MG63 (cell line): Measurements from ENCODE around the gene RABEP2. TPM values are rescaled to one million over a fixed set of nuclear protein-coding genes. Genes with fewer than 3 reads are reported as not detected.
"Not testable (repeated sequence)": the region's sequence is repeated elsewhere in the genome, so short reads cannot be mapped to it uniquely, and the experiment has no call there.

Experiments
- DNase-seq: peaks from one replicate; pipeline ENCODE4 v3.0.0-alpha.2; 2020
- H3K27me3 ChIP-seq: fragments of 250-450 bp; sonication (Bioruptor Pico); 2 replicates; pipeline ENCODE4 v1.5.1; 2020; ENCODE audit warnings: mild to moderate bottlenecking, moderate library complexity
- H3K36me3 ChIP-seq: fragments of 250-450 bp; sonication (Bioruptor Pico); 2 replicates; pipeline ENCODE4 v1.5.1; 2020; ENCODE audit warnings: mild to moderate bottlenecking, moderate library complexity
- H3K4me3 ChIP-seq: fragments of 250-450 bp; sonication (Bioruptor Pico); 2 replicates; pipeline ENCODE4 v1.5.1; 2020; ENCODE audit warnings: mild to moderate bottlenecking, moderate library complexity
- H3K9me3 ChIP-seq: fragments of 250-450 bp; sonication (Bioruptor Pico); 2 replicates; pipeline ENCODE4 v1.5.1; 2020; ENCODE audit warnings: mild to moderate bottlenecking, moderate library complexity
- total RNA-seq: library from RNA; depleted of rRNA; stranded (reverse); fragments of >200 nt; shearing (Covaris generic); gene quantifications from 2 replicates; pipeline ENCODE4 v1.2.3, GENCODE V29; 2014; ENCODE audit warnings: low replicate concordance; rRNA removed

The RABEP2 gene, protein sequence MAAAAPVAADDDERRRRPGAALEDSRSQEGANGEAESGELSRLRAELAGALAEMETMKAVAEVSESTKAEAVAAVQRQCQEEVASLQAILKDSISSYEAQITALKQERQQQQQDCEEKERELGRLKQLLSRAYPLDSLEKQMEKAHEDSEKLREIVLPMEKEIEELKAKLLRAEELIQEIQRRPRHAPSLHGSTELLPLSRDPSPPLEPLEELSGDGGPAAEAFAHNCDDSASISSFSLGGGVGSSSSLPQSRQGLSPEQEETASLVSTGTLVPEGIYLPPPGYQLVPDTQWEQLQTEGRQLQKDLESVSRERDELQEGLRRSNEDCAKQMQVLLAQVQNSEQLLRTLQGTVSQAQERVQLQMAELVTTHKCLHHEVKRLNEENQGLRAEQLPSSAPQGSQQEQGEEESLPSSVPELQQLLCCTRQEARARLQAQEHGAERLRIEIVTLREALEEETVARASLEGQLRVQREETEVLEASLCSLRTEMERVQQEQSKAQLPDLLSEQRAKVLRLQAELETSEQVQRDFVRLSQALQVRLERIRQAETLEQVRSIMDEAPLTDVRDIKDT
- total RNA-seq, result 75.5 and 86.2 TPM in 2 replicates

DNA sequence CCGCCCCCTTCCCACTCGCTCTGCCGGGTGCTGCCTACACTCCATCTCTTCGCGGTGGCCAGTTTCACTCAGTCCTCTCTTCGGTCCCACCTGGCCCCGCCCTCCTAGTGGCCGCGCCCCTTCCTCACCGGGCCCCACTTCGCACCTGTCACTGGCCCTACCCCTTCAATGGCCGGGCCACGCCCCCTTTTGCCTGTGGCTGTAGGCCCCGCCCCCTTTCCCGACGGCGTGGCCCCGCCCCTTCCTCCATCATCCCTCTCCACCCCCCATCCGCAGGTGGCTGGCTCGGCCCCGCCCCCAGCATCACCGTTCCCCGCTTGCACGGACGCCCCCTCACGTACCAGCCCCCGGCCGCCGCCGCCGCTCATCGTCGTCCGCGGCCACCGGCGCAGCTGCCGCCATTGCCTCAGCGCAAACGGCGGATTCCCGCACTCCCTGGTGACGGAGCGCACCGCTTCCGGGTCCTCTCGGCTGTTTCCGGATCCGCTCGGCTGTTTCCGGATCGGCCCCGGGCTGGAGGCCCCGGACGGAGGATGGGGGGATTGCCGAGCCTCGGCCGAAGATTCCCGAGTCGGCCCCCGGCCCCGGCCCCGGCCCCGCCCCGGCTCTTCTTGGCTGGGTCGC is at the start of gene RABEP2:
Gene RABEP2 (minus strand): TSS at position 477 of the 624 bp plus-strand sequence. CDS start 75 bp downstream, at position 402.
- peak; percentile 94 for DNase-seq
- peaks cover 12% of the 10 kb centered on the region for H3K36me3 ChIP-seq
- H3K9me3 ChIP-seq, result no peaks in the 10 kb centered on the region
- peak within 1 kb of the TSS; percentile 100 for H3K4me3 ChIP-seq
- H3K27me3 ChIP-seq, result no peaks in the 10 kb centered on the region

DNA sequence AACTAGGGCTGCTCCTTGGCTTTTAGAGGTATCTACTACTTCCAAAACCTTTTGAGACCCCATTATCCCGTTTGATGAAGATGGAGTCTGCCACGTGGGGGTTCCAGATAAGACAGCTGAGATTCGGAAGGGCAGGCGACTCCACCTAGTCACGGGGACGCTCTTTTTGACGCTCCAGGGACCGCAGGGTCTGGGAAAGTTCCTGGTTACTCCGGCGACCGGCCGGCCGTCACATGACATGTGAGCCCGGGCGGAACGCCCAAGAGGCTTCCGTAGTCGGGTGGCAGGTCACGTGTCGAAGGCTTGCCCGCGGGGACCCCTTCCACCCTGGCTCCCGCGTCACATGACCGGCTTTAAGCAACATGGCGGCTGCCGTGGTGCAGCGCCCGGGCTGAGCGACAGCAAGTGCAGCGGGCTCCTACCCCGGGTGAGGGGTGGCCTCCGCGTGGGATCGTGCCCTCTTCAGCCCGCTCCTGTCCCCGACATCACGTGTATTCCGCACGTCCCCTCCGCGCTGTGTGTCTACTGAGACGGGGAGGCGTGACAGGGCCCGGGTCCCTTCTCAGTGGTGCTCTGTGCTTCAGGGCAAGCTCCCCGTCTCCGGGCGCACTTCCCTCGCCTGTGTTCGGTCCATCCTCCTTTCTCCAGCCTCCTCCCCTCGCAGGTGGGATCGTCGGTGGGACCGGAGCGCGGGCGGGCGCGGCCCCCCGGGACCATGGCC is 49.6 kb upstream of the RABEP2 start, which contains the start of gene SPNS1:
Gene SPNS1 (plus strand): TSS at position 342 of the 721 bp plus-strand sequence. CDS start 374 bp downstream, at position 716.
- H3K9me3 ChIP-seq, result no peaks in the 10 kb centered on the region
- peak within 1 kb of the TSS; percentile 84 for H3K4me3 ChIP-seq
- peak; percentile 98 for DNase-seq
- peaks cover 10% of the 10 kb centered on the region; the same call in 1 of the 2 replicates for H3K36me3 ChIP-seq
- no peaks in the 10 kb centered on the region for H3K27me3 ChIP-seq

DNA sequence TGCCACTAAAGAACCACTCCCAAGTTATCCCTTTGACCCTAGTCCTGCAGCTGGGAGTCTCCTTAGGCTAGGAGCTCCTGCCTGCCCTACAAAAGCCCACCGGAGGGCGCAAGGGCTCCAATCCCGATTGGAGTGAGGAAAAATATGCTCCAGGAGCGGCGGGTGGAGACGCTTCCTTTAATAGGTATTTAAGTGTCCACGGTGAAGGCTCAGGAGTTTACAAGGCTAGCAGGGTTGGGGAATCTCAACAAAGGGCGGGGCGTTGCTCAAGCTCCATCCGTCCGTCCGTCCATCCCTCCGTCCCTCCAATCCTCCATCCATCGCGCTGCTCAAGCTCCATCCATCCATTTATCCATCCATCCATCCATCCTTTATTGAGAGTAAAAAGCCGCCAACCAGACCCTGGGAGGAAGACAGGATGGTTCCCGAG is 49.0 kb upstream of the RABEP2 start:
- Histone ChIP-seq H3K9me3 (no peaks in the 10 kb centered on the region), H3K27me3 (no peaks in the 10 kb centered on the region), H3K36me3 (peaks cover 7% of the 10 kb centered on the region; the same call in 1 of the 2 replicates), H3K4me3 (peak overlapping the region; percentile 84)
- DNase-seq, result peak; percentile 72

DNA sequence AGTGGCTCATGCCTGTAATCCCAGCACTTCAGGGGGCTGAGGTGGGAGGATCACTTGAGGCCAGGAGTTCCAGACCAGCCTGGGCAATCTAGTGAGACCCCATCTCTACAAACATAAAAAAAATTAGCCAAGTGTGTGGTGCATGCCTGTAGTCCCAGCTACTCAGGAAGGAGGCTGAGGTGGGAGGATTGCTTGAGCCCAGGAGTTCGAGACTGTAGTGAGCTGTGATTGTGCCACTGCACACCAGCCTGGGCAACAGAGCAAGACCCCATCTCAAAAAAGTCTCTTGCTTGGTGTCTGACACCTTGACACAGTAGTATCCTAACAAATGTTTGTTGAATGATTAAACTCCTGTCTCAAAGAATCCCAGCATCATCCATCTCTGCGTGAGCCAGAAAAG is 44.7 kb upstream of the RABEP2 start:
- not testable (repeated sequence) for DNase-seq, H3K4me3 ChIP-seq, H3K36me3 ChIP-seq, H3K9me3 ChIP-seq, H3K27me3 ChIP-seq

DNA sequence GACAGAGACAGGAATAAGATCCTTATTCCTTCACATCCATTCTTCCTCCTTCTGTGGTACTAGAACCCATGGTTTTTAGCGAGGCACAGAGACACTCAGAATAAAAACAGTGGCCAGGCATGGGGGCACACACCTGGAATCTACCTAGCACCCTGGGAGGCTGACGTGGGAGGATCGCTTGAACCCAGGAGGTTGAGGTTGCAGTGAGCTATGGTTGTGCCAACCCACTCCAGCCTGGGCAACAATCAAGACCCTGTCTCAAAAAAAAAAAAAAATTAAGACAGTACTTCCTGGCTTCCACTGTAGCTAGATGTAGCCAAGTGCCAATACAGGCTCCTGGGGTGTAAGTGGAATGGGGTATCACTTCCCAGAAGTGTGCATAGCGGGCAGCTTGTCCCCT is 42.1 kb upstream of the RABEP2 start:
- H3K27me3 ChIP-seq, result no peaks in the 10 kb centered on the region
- no peaks in the 10 kb centered on the region for H3K9me3 ChIP-seq
- DNase-seq, result no peak
- no peak overlapping the region for H3K4me3 ChIP-seq
- H3K36me3 ChIP-seq, result peaks cover 17% of the 10 kb centered on the region

DNA sequence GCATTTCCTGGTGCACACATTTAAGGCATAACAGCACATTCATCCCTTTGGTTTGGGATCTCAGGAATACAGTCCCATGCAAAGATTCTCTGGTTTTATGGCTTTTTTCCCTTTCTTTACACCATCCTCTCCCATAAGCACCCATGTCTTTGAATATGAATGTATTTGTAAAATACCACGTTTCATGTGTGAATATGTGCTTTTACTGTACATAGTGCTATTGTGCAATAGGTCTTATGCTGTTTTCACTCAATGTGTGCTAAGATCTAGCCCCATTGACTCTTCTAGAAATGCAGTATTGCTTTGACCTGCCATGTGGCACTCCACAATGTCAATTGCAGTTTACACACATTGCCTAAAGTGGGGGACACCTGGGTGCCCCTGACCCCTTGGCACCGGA is 39.5 kb upstream of the RABEP2 start:
- Histone ChIP-seq H3K4me3 (no peak overlapping the region), H3K27me3 (no peaks in the 10 kb centered on the region), H3K9me3 (no peaks in the 10 kb centered on the region), H3K36me3 (peaks cover 29% of the 10 kb centered on the region)
- DNase-seq, result no peak

DNA sequence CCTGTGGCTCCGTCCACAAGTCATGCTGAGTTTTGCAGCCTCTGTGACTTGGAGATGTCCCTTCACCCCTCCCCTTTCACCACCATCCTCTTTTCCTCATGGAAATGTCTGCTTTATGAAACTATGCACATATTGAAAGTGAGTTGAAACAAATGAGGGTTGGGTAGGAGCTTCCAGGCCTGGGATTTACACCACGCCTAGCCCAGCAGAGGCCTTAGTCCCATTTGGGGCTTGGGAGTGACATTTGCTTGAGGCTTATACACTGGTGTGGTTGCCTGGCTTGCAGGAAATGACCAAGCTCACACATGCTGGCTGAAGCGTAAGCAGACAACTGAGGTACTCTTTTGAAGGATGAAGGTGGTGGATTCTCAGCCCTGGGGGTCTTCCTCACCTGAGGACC is 39.0 kb upstream of the RABEP2 start:
- DNase-seq, result no peak
- H3K36me3 ChIP-seq, result peaks cover 32% of the 10 kb centered on the region
- no peak overlapping the region for H3K4me3 ChIP-seq
- no peaks in the 10 kb centered on the region for H3K27me3 ChIP-seq
- H3K9me3 ChIP-seq, result no peaks in the 10 kb centered on the region

DNA sequence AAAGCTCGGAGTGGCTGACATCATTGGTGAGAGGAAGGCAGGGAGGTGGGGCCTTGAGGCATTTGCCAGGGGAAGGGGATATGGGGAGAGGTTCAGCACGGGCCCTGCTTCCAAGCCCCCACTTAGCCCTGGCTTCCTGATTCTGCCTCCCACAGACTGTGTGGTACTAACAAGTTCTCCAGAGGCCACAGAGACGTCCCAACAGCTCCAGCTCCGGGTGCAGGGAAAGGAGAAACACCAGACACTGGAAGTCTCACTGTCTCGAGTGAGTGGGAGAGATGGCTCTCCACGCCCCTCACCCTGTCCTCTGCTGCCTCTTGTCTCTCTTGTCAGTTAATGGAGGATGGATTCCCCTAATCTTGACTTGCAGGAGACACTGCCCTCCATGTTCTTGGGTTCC is 33.8 kb upstream of the RABEP2 start:
- Histone ChIP-seq H3K27me3 (no peaks in the 10 kb centered on the region), H3K4me3 (no peak overlapping the region), H3K36me3 (peaks cover 63% of the 10 kb centered on the region), H3K9me3 (no peaks in the 10 kb centered on the region)
- DNase-seq, result no peak

DNA sequence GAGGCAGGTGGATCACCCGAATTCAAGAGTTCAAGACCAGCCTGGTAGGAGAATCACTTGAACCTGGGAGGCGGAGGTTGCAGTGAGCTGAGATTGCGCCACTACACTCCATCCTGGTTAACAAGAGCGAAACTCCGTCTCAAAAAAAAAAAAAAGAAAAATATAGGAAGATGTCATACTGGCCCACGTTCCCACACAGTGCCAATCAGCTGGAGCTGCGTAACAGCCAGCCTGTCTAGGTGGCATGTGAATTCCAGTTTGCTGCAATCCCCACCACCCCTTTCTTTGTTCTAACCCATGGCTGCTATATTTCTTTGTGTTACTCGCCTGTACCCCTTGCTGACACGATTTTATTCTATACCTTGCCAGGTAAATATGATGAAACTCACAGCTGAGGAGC is 33.2 kb upstream of the RABEP2 start:
- no peak overlapping the region for H3K4me3 ChIP-seq
- DNase-seq, result no peak
- H3K36me3 ChIP-seq, result peaks cover 61% of the 10 kb centered on the region
- no peaks in the 10 kb centered on the region for H3K27me3 ChIP-seq
- H3K9me3 ChIP-seq, result no peaks in the 10 kb centered on the region

DNA sequence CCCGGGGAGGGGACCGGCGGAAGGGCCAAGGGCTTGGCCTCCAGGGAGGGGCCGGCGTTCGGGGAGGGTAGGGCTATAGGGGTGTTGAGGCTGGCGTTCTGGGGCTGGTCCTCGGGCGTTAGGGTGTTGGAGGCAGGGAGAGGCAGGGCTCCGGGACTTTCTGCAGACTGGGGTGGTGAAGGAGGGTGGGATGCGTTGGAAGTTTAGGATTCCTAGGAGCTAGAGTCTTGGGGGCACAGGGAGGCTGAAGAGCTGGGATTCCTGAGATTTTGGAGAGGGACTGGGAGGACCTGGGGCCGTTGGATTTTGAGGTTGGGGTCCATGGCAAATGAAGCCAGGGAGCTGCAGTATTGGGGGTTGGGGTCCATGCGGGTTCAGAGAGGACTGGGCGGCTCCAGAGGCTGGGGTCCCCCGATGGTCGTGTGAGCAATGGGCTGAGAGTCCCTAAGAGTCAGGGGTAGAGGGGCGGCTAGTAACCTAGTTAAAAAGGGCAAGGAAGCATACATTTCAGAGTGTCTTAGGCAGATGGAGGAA is 26.4 kb upstream of the RABEP2 start:
- no peaks in the 10 kb centered on the region for H3K9me3 ChIP-seq
- H3K27me3 ChIP-seq, result no peaks in the 10 kb centered on the region
- peak; percentile 46 for DNase-seq
- peaks cover 33% of the 10 kb centered on the region for H3K36me3 ChIP-seq
- peak overlapping the region; percentile 98 for H3K4me3 ChIP-seq

DNA sequence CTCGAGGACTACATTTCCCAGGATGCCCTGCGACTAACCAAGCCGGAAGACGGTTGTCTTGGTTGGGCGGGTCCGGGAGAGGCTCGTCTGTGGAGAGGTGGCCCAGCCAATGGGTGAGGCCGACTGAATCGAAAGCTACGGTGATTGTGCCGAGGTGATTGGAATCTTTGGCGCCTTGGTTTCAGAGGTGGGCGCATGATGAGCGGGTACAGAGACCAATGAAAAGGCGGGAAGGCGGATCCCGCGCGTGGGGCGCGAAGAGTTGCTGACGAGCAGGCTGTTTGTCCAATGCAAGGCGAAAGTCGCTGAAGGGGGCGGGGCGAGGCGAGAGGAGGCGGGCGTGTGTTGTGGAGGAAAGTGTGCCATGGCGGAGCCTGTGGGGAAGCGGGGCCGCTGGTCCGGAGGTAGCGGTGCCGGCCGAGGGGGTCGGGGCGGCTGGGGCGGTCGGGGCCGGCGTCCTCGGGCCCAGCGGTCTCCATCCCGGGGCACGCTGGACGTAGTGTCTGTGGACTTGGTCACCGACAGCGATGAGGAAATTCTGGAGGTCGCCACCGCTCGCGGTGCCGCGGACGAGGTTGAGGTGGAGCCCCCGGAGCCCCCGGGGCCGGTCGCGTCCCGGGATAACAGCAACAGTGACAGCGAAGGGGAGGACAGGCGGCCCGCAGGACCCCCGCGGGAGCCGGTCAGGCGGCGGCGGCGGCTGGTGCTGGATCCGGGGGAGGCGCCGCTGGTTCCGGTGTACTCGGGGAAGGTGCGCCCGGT is 25.8 kb upstream of the RABEP2 start, which contains the start of gene NFATC2IP:
Gene NFATC2IP (plus strand): TSS at position 290 of the 762 bp plus-strand sequence. CDS start 75 bp downstream, at position 365.
- Histone ChIP-seq H3K27me3 (no peaks in the 10 kb centered on the region), H3K9me3 (no peaks in the 10 kb centered on the region), H3K36me3 (peaks cover 28% of the 10 kb centered on the region), H3K4me3 (peak within 1 kb of the TSS; percentile 98)
- DNase-seq, result peak; percentile 100

DNA sequence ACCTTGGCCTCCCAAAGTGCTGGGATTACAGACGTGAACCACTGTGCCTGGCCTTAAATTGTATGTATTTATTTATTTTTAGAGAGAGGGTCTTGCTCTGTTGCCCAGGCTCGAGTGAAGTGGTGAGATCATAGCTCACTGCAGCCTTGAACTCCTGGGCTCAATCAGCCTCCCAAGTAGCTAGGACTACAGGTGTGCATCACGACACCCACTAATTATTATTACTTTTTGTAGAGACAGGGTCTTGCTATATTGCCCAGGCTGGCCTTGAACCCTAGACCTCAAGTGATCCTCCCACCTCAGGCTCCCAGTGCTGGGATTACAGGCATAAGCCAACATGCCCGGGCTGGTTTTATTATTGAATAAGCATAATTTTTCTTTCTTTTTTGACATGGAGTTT is 21.6 kb upstream of the RABEP2 start:
- H3K27me3 ChIP-seq, result no peaks in the 10 kb centered on the region
- no peaks in the 10 kb centered on the region for H3K9me3 ChIP-seq
- no peaks in the 10 kb centered on the region for H3K36me3 ChIP-seq
- no peak overlapping the region for H3K4me3 ChIP-seq
- no peak for DNase-seq

DNA sequence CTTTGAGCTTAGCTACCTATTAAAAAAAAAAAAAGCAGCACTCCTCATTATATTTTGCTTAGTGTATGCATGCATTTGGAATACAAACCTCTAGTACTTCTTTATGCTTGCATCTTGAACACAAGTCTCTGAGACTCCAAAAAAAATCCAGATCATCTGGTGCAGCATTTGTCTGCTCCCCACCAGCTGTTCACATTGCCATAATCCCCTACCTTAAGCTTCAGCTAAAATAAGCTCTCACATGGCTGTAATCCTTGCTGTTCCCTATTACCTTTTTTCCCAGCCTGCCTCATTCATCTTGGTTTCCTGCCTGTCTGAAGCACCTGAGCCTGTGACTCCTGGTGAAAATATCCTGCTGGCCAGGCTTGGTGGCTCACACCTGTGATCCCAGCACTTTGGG is 18.2 kb upstream of the RABEP2 start:
- Histone ChIP-seq H3K36me3 (no peaks in the 10 kb centered on the region), H3K27me3 (no peaks in the 10 kb centered on the region), H3K4me3 (no peak overlapping the region), H3K9me3 (no peaks in the 10 kb centered on the region)
- DNase-seq, result no peak

DNA sequence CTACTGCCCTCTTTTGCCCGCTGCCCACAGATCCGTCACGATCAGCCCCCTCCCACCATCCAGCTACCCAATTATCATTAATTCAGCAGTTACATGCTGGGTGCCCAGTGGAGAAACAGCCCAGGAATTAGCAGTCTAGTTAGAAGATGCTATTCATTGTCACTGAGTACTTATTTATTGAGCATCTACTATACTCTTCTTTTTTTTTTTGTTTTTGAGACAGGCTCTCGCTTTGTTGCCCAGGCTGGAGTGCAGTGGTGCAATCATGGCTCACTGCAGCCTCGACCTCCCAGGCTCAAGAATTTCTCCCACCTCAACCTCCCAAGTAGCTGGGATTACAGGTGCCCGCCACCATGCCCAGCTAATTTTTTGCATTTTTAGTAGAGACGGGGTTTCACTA is 14.8 kb upstream of the RABEP2 start:
- H3K36me3 ChIP-seq, DNase-seq, H3K4me3 ChIP-seq, H3K27me3 ChIP-seq, H3K9me3 ChIP-seq: not testable (repeated sequence)

DNA sequence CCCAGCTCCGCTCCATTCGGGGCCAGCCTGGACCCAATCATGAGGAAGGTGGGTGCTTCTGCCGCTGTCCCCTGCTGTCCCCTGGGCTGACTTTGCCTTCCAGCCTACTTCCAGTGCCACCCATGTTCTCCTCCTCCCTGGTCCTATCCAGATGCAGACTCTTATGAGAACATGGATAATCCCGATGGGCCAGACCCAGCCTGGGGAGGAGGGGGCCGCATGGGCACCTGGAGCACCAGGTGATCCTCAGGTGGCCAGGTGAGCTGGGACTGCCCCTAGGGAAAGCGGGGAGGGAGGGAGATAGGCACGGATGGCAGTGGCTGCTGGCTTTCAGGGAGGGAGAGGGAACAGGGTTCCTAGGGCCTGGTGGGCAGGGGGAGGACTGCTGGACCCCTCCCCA is 13.7 kb upstream of the RABEP2 start:
- DNase-seq, result no peak
- Histone ChIP-seq H3K27me3 (no peaks in the 10 kb centered on the region), H3K4me3 (no peak overlapping the region), H3K9me3 (no peaks in the 10 kb centered on the region), H3K36me3 (no peaks in the 10 kb centered on the region)
